GM12878 (cell line): ENCODE data around the gene SAMD4A. TPM values are rescaled to one million over a fixed set of nuclear protein-coding genes. Genes with fewer than 3 reads are reported as not detected.

Experiments used
- ATAC-seq: fragments of 200-7000 bp; cut with Tn5 transposase; 3 replicates; pipeline ENCODE4 v1.9.1; 2020; ENCODE audit warnings: mild to moderate bottlenecking, moderate library complexity
- BruUV-seq: library from RNA; stranded (reverse); fragments of 400-500 nt; replicated peaks from 2 replicates; lab custom pipeline; 2021; lab: Mats Ljungman, UMichigan
- CTCF ChIA-PET: fragments of 300-600 bp; sonication (Branson Sonifier 250); formaldehyde crosslinking; extraction: SDS; loops from one replicate; lab custom pipeline; 2021; ENCODE audit warnings: inconsistent platforms; lab: Yijun Ruan, JAX
- POLR2A ChIA-PET: fragments of 350-600 bp; formaldehyde crosslinking; extraction: SDS; loops from one replicate; lab custom pipeline; 2021; ENCODE audit warnings: inconsistent platforms; lab: Charles Lee
- RAD21 ChIA-PET: fragments of 300-600 bp; sonication (Branson Sonifier 250); formaldehyde crosslinking; loops from one replicate; lab custom pipeline; 2023; ENCODE audit warnings: antibody characterized with exemption; ENCODE audit not compliant: unreplicated experiment; lab: Charles Lee
- SMC1A ChIA-PET: fragments of 300-600 bp; sonication (Branson Sonifier 250); formaldehyde crosslinking; loops from one replicate; lab custom pipeline; 2023; ENCODE audit not compliant: unreplicated experiment, uncharacterized antibody; lab: Charles Lee
- DNase-seq: peaks from one replicate; pipeline ENCODE4 v3.0.0-alpha.2; 2011; ENCODE audit warnings: low read depth, low spot score
- FAIRE-seq: peaks from 3 replicates; lab custom pipeline; 2011; peaks lifted over from hg19 to GRCh38; lab: Jason Lieb, UNC
- H2AFZ ChIP-seq: 2 replicates; pipeline ENCODE4 v1.6.0; 2011; ENCODE audit warnings: low read depth, low read length, control low read depth; ENCODE audit not compliant: control insufficient read depth
- H3K27ac ChIP-seq: 2 replicates; pipeline ENCODE4 v1.5.1; 2011; ENCODE audit warnings: control low read depth; ENCODE audit not compliant: control insufficient read depth, insufficient read depth
- H3K27me3 ChIP-seq, 2 experiments: replicated peaks in 1 of 2; 2 replicates each; pipeline versions ENCODE4 v1.6.0 to v1.6.1; 2011; ENCODE audit warnings: low read length in 1 of 2; ENCODE audit not compliant: control insufficient read depth in 2 of 2, insufficient read depth in 2 of 2
- H3K36me3 ChIP-seq, 2 experiments: 2 replicates each; pipeline ENCODE4 v1.5.1; 2011; ENCODE audit warnings: low read length in 1 of 2; ENCODE audit not compliant: control insufficient read depth in 2 of 2, insufficient read depth in 2 of 2
- H3K4me1 ChIP-seq: 2 replicates; pipeline ENCODE4 v1.6.1; 2011; ENCODE audit warnings: mild to moderate bottlenecking, low read length, moderate library complexity, mixed read lengths; ENCODE audit not compliant: control insufficient read depth, insufficient read depth
- H3K4me2 ChIP-seq: 2 replicates; pipeline ENCODE4 v1.6.0; 2011; ENCODE audit warnings: control low read depth; ENCODE audit not compliant: control insufficient read depth, insufficient read depth
- H3K4me3 ChIP-seq: fragments of 200-600 bp; sonication (generic); 2 replicates; pipeline ENCODE4 v1.5.1; 2016
- H3K79me2 ChIP-seq: 2 replicates; pipeline ENCODE4 v1.6.0; 2011; ENCODE audit warnings: low read length; ENCODE audit not compliant: control insufficient read depth, insufficient read depth
- H3K9ac ChIP-seq: 2 replicates; pipeline ENCODE4 v1.8.0; 2011; ENCODE audit warnings: low read length, control low read depth, mixed read lengths; ENCODE audit not compliant: control insufficient read depth, insufficient read depth
- H3K9me3 ChIP-seq: replicated peaks from 3 replicates; pipeline ENCODE4 v1.5.1; 2011; ENCODE audit warnings: mild to moderate bottlenecking, low read length; ENCODE audit not compliant: control insufficient read depth, insufficient read depth
- H4K20me1 ChIP-seq: 2 replicates; pipeline ENCODE4 v1.6.0; 2011; ENCODE audit not compliant: control insufficient read depth, insufficient read depth
- BACH1 ChIP-seq: fragments of 450-650 bp; IDR thresholded peaks from 2 replicates; pipeline ENCODE4 v1.6.1; 2017; ENCODE audit warnings: mild to moderate bottlenecking, borderline replicate concordance
- CBX3 ChIP-seq: fragments of 200-600 bp; sonication (generic); IDR thresholded peaks from 2 replicates; pipeline ENCODE4 v1.6.1; 2016; ENCODE audit warnings: low read depth, borderline replicate concordance
- CHD2 ChIP-seq: IDR thresholded peaks from 2 replicates; pipeline ENCODE4 v1.6.1; 2011; ENCODE audit warnings: low read depth, low read length, improper control_type of control experiment, borderline replicate concordance
- CREB1 ChIP-seq: IDR thresholded peaks from 2 replicates; pipeline ENCODE4 v1.6.1; 2012; ENCODE audit warnings: low read depth, mild to moderate bottlenecking, inconsistent platforms
- ETV6 ChIP-seq, 2 experiments: fragments of 450-650 bp in 1 of 2; IDR thresholded peaks in 1 of 2; conservative IDR thresholded peaks in 1 of 2; 2 replicates each; pipeline ENCODE4 v1.6.1; 2014; ENCODE audit warnings: antibody characterized with exemption in 1 of 2, borderline replicate concordance in 1 of 2, low read depth in 1 of 2, mild to moderate bottlenecking in 1 of 2, moderate library complexity in 1 of 2
- EZH2 ChIP-seq: IDR thresholded peaks from 2 replicates; pipeline ENCODE4 v1.6.1; 2012; ENCODE audit warnings: low read depth, mild to moderate bottlenecking, control low read depth, inconsistent platforms, low read length, borderline replicate concordance; ENCODE audit not compliant: control insufficient read depth
- FOS ChIP-seq: IDR thresholded peaks from 3 replicates; pipeline ENCODE4 v1.6.1; 2011; ENCODE audit warnings: borderline replicate concordance; ENCODE audit not compliant: insufficient read length; ENCODE audit errors: extremely low read depth
- IKZF1 ChIP-seq: fragments of 450-650 bp; conservative IDR thresholded peaks from 2 replicates; pipeline ENCODE4 v1.6.1; 2017; ENCODE audit warnings: antibody characterized with exemption, mild to moderate bottlenecking
- IRF4 ChIP-seq: IDR thresholded peaks from 2 replicates; pipeline ENCODE4 v1.6.1; 2011; ENCODE audit warnings: low read depth, low read length
- IRF5 ChIP-seq: fragments of 450-650 bp; IDR thresholded peaks from 2 replicates; pipeline ENCODE4 v1.6.1; 2017; ENCODE audit warnings: borderline replicate concordance
- KAT2A ChIP-seq: conservative IDR thresholded peaks from 2 replicates; pipeline ENCODE4 v1.6.1; 2011; ENCODE audit warnings: low read depth, low read length; ENCODE audit not compliant: control insufficient read depth
- KLF5 ChIP-seq: fragments of 450-650 bp; IDR thresholded peaks from 2 replicates; pipeline ENCODE4 v1.6.1; 2014; ENCODE audit warnings: mild to moderate bottlenecking; ENCODE audit not compliant: partially characterized antibody
- NFYB ChIP-seq: IDR thresholded peaks from 2 replicates; pipeline ENCODE4 v1.6.1; 2011; ENCODE audit warnings: low read depth, mild to moderate bottlenecking, low read length, improper control_type of control experiment, moderate library complexity; ENCODE audit not compliant: insufficient read depth
- RAD51 ChIP-seq: fragments of 450-650 bp; IDR thresholded peaks from 2 replicates; pipeline ENCODE4 v1.6.1; 2016; ENCODE audit warnings: moderate library complexity, mild to moderate bottlenecking, inconsistent platforms
- RELA ChIP-seq: fragments of 450-650 bp; IDR thresholded peaks from 2 replicates; pipeline ENCODE4 v1.8.0; 2014; ENCODE audit warnings: borderline replicate concordance; ENCODE audit not compliant: partially characterized antibody
- RFX5 ChIP-seq: IDR thresholded peaks from 2 replicates; pipeline ENCODE4 v1.6.1; 2011; ENCODE audit warnings: low read depth, low read length, improper control_type of control experiment
- RUNX3 ChIP-seq: IDR thresholded peaks from 2 replicates; pipeline ENCODE4 v1.6.1; 2012; ENCODE audit warnings: low read length, inconsistent platforms
- SIN3A ChIP-seq: IDR thresholded peaks from 2 replicates; pipeline ENCODE4 v1.6.1; 2012; ENCODE audit warnings: low read depth, low read length, improper control_type of control experiment
- SMAD5 ChIP-seq: IDR thresholded peaks from 2 replicates; pipeline ENCODE4 v1.6.1; 2016; ENCODE audit warnings: antibody characterized with exemption, low read depth
- SUPT20H ChIP-seq: IDR thresholded peaks from 2 replicates; pipeline ENCODE4 v1.6.1; 2011; ENCODE audit warnings: low read depth, mild to moderate bottlenecking, low read length, moderate library complexity, borderline replicate concordance; ENCODE audit not compliant: control insufficient read depth
- TBL1XR1 ChIP-seq: IDR thresholded peaks from 2 replicates; pipeline ENCODE4 v1.6.1; 2012; ENCODE audit warnings: low read depth, low read length, improper control_type of control experiment
- WRNIP1 ChIP-seq: IDR thresholded peaks from 2 replicates; pipeline ENCODE4 v1.6.1; 2011; ENCODE audit warnings: low read depth, low read length, improper control_type of control experiment, borderline replicate concordance
- YY1 ChIP-seq: IDR thresholded peaks from 2 replicates; pipeline ENCODE4 v1.6.1; 2011; ENCODE audit warnings: low read depth, mild to moderate bottlenecking, low read length
- WGBS: methylation state at CpG from one replicate; pipeline ENCODE4 v1.1.6; 2016; ENCODE audit warnings: low lambda C conversion rate; ENCODE audit not compliant: insufficient replicate concordance, insufficient coverage; ENCODE audit errors: missing lambda C conversion rate; 5-methylcytosine and 5-hydroxymethylcytosine counted together
- in situ Hi-C: fragments of 300-500 bp; cut with MboI; formaldehyde crosslinking; loops from 9 replicates; pipeline ENCODE4 v1.14.3; 2018; ENCODE audit warnings: mixed read lengths
- intact Hi-C: fragments of 100-400 bp; cut with micrococcal nuclease; formaldehyde crosslinking; loops from one replicate; pipeline ENCODE4 v1.14.2; 2022; ENCODE audit not compliant: unreplicated experiment
- polyA plus RNA-seq, 11 experiments: library from polyadenylated mRNA; depleted of rRNA in 4 of 11; unstranded in 6 of 11; stranded (reverse) in 5 of 11; fragments of >200 nt; fragmentation: Nextera tagmentation in 4 of 11; fragmentation: Illumina TruSeq in 1 of 11; extraction: Ambion mirVana in 4 of 11; extraction: Trizol in 1 of 11; gene quantifications; 1 replicate in 1 of 11; 2 replicates in 10 of 11; pipeline versions ENCODE4 v1.2.1 to v1.2.3, GENCODE V29; 2011 to 2016; ENCODE audit warnings: inconsistent platforms in 2 of 11, missing spikeins in 2 of 11, low read depth in 1 of 11
- total RNA-seq, 4 experiments: library from RNA; depleted of rRNA in 3 of 4; stranded (reverse); fragments of >200 nt in 3 of 4; fragmentation: Illumina TruSeq in 1 of 4; extraction: Trizol in 1 of 4; gene quantifications; 2 replicates each; pipeline versions ENCODE4 v1.2.1 to v1.2.3, GENCODE V29; 2013 to 2021

SAMD4A gene
- total and polyA plus RNA-seq, 10 of the 15 experiments (the other 5 are each of a cell fraction or from before 2014, with no cell fraction given), result 0.05 to 0.56 (median 0.31) TPM

DNA sequence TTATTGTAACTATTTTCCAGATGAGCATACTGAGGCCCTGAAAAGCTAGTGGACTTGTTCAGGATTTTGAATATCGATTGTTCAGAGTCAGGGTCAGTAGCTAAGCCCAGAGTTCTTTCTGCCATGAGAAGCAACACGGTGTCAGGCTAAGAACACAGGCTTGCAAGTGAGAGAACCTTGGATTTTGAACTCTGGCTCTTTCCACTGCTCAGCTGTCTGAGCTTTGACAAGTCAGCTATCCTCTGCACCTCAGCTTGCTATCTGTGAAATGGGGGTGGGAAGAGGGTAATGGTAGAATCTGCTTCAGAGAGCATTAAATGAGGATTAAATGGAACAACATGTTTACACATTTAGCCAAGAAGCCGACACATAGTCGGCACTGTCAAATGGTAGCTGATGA is 157.2 kb downstream of the SAMD4A start (continued):
- TF ChIP-seq IRF5, result no peak
- TF ChIP-seq RUNX3, result no peak
- no peak for TF ChIP-seq CHD2
- no peak for TF ChIP-seq RFX5
- TF ChIP-seq SUPT20H, result no peak
- no peak for TF ChIP-seq CREB1

GRCh38 chr14:54724676-54725325 is 157.9 kb downstream of the SAMD4A start:
- intact Hi-C loops, result no loop called here
- TF ChIP-seq BACH1 (no peak), WRNIP1 (no peak), RELA (no peak), EZH2 (no peak), YY1 (no peak), SIN3A (no peak), KAT2A (no peak), FOS (no peak), RAD51 (no peak), ETV6 (conservative IDR thresholded peaks at IDR 0.05 in 1 of 2, IDR thresholded peaks at IDR 0.05 in 1 of 2; ENCODE audit: borderline replicate concordance in 1 of 2, low read depth in 1 of 2) (no peak), NFYB (no peak), IRF4 (no peak), IKZF1 (no peak), TBL1XR1 (no peak), SMAD5 (no peak), CBX3 (no peak), KLF5 (no peak)
- no peak overlapping the region for H3K4me2 ChIP-seq
- no peak for DNase-seq
- H4K20me1 ChIP-seq, result no peaks in the 10 kb centered on the region
- CTCF ChIA-PET, result interaction anchor here (0.7 to 8.2 kb wide), 7 partner anchors 14 to 158 kb away, joined by 3 to 71 read pairs (median 5); partner anchors contain the start of gene SAMD4A
- H3K36me3 ChIP-seq, result no peaks in the 10 kb centered on the region
- RAD21 ChIA-PET, result interaction anchor here (4.1 kb wide), 1 partner anchor 160 kb away, joined by 24 read pairs; no protein-coding TSS in a partner anchor
- no peaks in the 10 kb centered on the region for H3K9me3 ChIP-seq
- H3K9ac ChIP-seq, result no peak overlapping the region
- no peak overlapping the region for H3K4me3 ChIP-seq
- BruUV-seq, result no TSS peak
- in situ Hi-C loops, result no loop called here
- no peak for FAIRE-seq
- H2AFZ ChIP-seq, result no peak overlapping the region
- POLR2A ChIA-PET, result no interaction called here
- H3K79me2 ChIP-seq, result no peaks in the 10 kb centered on the region
- SMC1A ChIA-PET, result interaction anchor here (0.6 to 1.4 kb wide), 5 partner anchors 14 to 702 kb away, joined by 3 to 8 read pairs (median 3); no protein-coding TSS in a partner anchor
- H3K27ac ChIP-seq, result no peak overlapping the region
- peaks cover 9% of the 10 kb centered on the region; the same call in 1 of the 2 replicates for H3K4me1 ChIP-seq
- 68% methylated on average over 5 of the region's 5 CpGs for WGBS
- no peak for ATAC-seq
- no peaks in the 10 kb centered on the region; a peak in 1 of 4 replicates for H3K27me3 ChIP-seq
